Iris pigment epithelial cell (primary cell): ENCODE measurements around the gene DHRSX.
"Not testable (repeated sequence)": the region's sequence is repeated elsewhere in the genome, so short reads cannot be mapped to it uniquely, and the experiment has no call there.

ENCODE experiments used
- DNase-seq: peaks from one replicate; pipeline ENCODE4 v3.0.0-alpha.2; 2011; ENCODE audit warnings: low read depth

Gene DHRSX

GRCh38 chrX:2497961-2498780 is 2.6 kb downstream of the DHRSX start:
- DNase-seq, result peak; percentile 55

GRCh38 chrX:2495595-2495994 is 5.2 kb downstream of the DHRSX start:
- no peak for DNase-seq

GRCh38 chrX:2492531-2493218 is 8.1 kb downstream of the DHRSX start:
- DNase-seq, result no peak

GRCh38 chrX:2490634-2491033 is 10.1 kb downstream of the DHRSX start:
- no peak for DNase-seq

GRCh38 chrX:2489446-2490445 is 11.0 kb downstream of the DHRSX start:
- no peak for DNase-seq

GRCh38 chrX:2488621-2489285 is 12.0 kb downstream of the DHRSX start:
- no peak for DNase-seq

GRCh38 chrX:2487366-2487765 is 13.4 kb downstream of the DHRSX start:
- no peak for DNase-seq

- DNase-seq, result no peak
These were observed 14.2 kb downstream of the DHRSX start for GRCh38 chrX:2486476-2487133.

- DNase-seq, result no peak
These were observed 14.9 kb downstream of the DHRSX start for GRCh38 chrX:2485789-2486345.

- peak; percentile 52 for DNase-seq
These were observed 15.8 kb downstream of the DHRSX start for GRCh38 chrX:2484721-2485648.

- no peak for DNase-seq
These were observed 16.5 kb downstream of the DHRSX start for GRCh38 chrX:2484256-2484655.

GRCh38 chrX:2483398-2484060 is 17.2 kb downstream of the DHRSX start:
- no peak for DNase-seq

GRCh38 chrX:2481597-2481996 is 19.2 kb downstream of the DHRSX start:
- not testable (repeated sequence) for DNase-seq

GRCh38 chrX:2479982-2480381 is 20.8 kb downstream of the DHRSX start:
- DNase-seq, result not testable (repeated sequence)

- DNase-seq, result no peak
These were observed 21.4 kb downstream of the DHRSX start for GRCh38 chrX:2479420-2479780.

GRCh38 chrX:2478546-2479419 is 22.0 kb downstream of the DHRSX start:
- no peak for DNase-seq

GRCh38 chrX:2477313-2477712 is 23.5 kb downstream of the DHRSX start:
- DNase-seq, result not testable (repeated sequence)
